ENCODE results near the gene PKNOX2. TPM values are rescaled to one million over a fixed set of nuclear protein-coding genes. Genes with fewer than 3 reads are reported as not detected.

Gene PKNOX2
- total RNA-seq, 1 donor = under 0.01 TPM

- Histone ChIP-seq H3K27me3 (ENCODE audit: insufficient read depth, low read length) (no peaks in the 10 kb centered on the region), H3K9me3 (ENCODE audit: low read depth, low read length) (no peaks in the 10 kb centered on the region), H3K79me2 (ENCODE audit: insufficient read depth, low read length) (no peaks in the 10 kb centered on the region), H3K4me1 (ENCODE audit: insufficient read depth, low read length) (peaks cover 9% of the 10 kb centered on the region), H3K36me3 (ENCODE audit: insufficient read depth, low read length) (no peaks in the 10 kb centered on the region), H3K27ac (ENCODE audit: low read depth, low read length) (no peak overlapping the region), H2AFZ (ENCODE audit: low read length) (no peak overlapping the region), H3K4me2 (ENCODE audit: insufficient read depth, low read length) (no peak overlapping the region), H3K4me3 (ENCODE audit: insufficient read depth, low read length) (no peak overlapping the region), H4K20me1 (ENCODE audit: insufficient read depth, low read length) (no peaks in the 10 kb centered on the region)
- DNase-seq (ENCODE audit: insufficient read length, low spot score, missing footprints) = no peak
- no peak for TF ChIP-seq CTCF (IDR thresholded peaks at IDR 0.05; ENCODE audit: extremely low read depth, low read depth, low read length)
These were observed 285.0 kb downstream of the PKNOX2 start for GRCh38 chr11:125449565-125449964.

- Histone ChIP-seq H2AFZ (ENCODE audit: low read length) (peak overlapping the region; percentile 82), H3K27ac (ENCODE audit: low read depth, low read length) (no peak overlapping the region)
These were observed 287.0 kb downstream of the PKNOX2 start for GRCh38 chr11:125451400-125452124.

GRCh38 chr11:125452125-125452470, 287.5 kb downstream of the PKNOX2 start:
- Histone ChIP-seq H3K27ac (ENCODE audit: low read depth, low read length) (no peak overlapping the region), H3K27me3 (ENCODE audit: insufficient read depth, low read length) (no peaks in the 10 kb centered on the region), H3K36me3 (ENCODE audit: insufficient read depth, low read length) (no peaks in the 10 kb centered on the region), H3K4me2 (ENCODE audit: insufficient read depth, low read length) (no peak overlapping the region), H4K20me1 (ENCODE audit: insufficient read depth, low read length) (no peaks in the 10 kb centered on the region), H3K4me1 (ENCODE audit: insufficient read depth, low read length) (peaks cover 9% of the 10 kb centered on the region), H2AFZ (ENCODE audit: low read length) (no peak overlapping the region), H3K79me2 (ENCODE audit: insufficient read depth, low read length) (no peaks in the 10 kb centered on the region), H3K4me3 (ENCODE audit: insufficient read depth, low read length) (no peak overlapping the region), H3K9me3 (ENCODE audit: low read depth, low read length) (no peaks in the 10 kb centered on the region)
- no peak for DNase-seq (ENCODE audit: insufficient read length, low spot score, missing footprints)
- no peak for TF ChIP-seq CTCF (IDR thresholded peaks at IDR 0.05; ENCODE audit: extremely low read depth, low read depth, low read length)

More at GRCh38 chr11:125451400-125452124, 287.0 kb downstream of the PKNOX2 start:
- H3K9me3 ChIP-seq (ENCODE audit: low read depth, low read length) = no peaks in the 10 kb centered on the region
- no peaks in the 10 kb centered on the region for H3K27me3 ChIP-seq (ENCODE audit: insufficient read depth, low read length)
- no peaks in the 10 kb centered on the region for H4K20me1 ChIP-seq (ENCODE audit: insufficient read depth, low read length)
- H3K79me2 ChIP-seq (ENCODE audit: insufficient read depth, low read length) = no peaks in the 10 kb centered on the region
- no peak overlapping the region for H3K4me2 ChIP-seq (ENCODE audit: insufficient read depth, low read length)
- peak overlapping the region; percentile 37 for H3K4me3 ChIP-seq (ENCODE audit: insufficient read depth, low read length)
- H3K4me1 ChIP-seq (ENCODE audit: insufficient read depth, low read length) = peaks cover 9% of the 10 kb centered on the region
- no peak for DNase-seq (ENCODE audit: insufficient read length, low spot score, missing footprints)
- no peaks in the 10 kb centered on the region for H3K36me3 ChIP-seq (ENCODE audit: insufficient read depth, low read length)
- TF ChIP-seq CTCF (IDR thresholded peaks at IDR 0.05; ENCODE audit: extremely low read depth, low read depth, low read length) = no peak

GRCh38 chr11:125454047-125454446, 289.5 kb downstream of the PKNOX2 start:
- Histone ChIP-seq H3K9me3 (ENCODE audit: low read depth, low read length) (no peaks in the 10 kb centered on the region), H4K20me1 (ENCODE audit: insufficient read depth, low read length) (no peaks in the 10 kb centered on the region), H3K27ac (ENCODE audit: low read depth, low read length) (no peak overlapping the region), H3K79me2 (ENCODE audit: insufficient read depth, low read length) (no peaks in the 10 kb centered on the region), H3K4me2 (ENCODE audit: insufficient read depth, low read length) (no peak overlapping the region), H3K36me3 (ENCODE audit: insufficient read depth, low read length) (no peaks in the 10 kb centered on the region), H3K4me1 (ENCODE audit: insufficient read depth, low read length) (peaks cover 9% of the 10 kb centered on the region), H2AFZ (ENCODE audit: low read length) (no peak overlapping the region), H3K27me3 (ENCODE audit: insufficient read depth, low read length) (no peaks in the 10 kb centered on the region), H3K4me3 (ENCODE audit: insufficient read depth, low read length) (no peak overlapping the region)
- DNase-seq (ENCODE audit: insufficient read length, low spot score, missing footprints) = no peak
- no peak for TF ChIP-seq CTCF (IDR thresholded peaks at IDR 0.05; ENCODE audit: extremely low read depth, low read depth, low read length)

Data from osteoblast (primary cell).